Keratinocyte (primary cell): Measurements from ENCODE around the gene MAD1L1.

Experiments
- EZH2 ChIP-seq: IDR thresholded peaks from one replicate; pipeline ENCODE4 v1.6.1; 2012; ENCODE audit warnings: inconsistent platforms, mild to moderate bottlenecking, low read length, moderate library complexity
- TF ChIP-seq, protein P1 (sequence below), 3 experiments: IDR thresholded peaks in 1 of 3; conservative IDR thresholded peaks in 1 of 3; optimal IDR thresholded peaks in 1 of 3; 2 replicates in 2 of 3; 3 replicates in 1 of 3; pipeline versions ENCODE3 to v1.5.1; 2011; ENCODE audit warnings: low read length in 3 of 3, mild to moderate bottlenecking in 3 of 3, moderate library complexity in 2 of 3, control low read depth in 1 of 3, inconsistent platforms in 1 of 3; ENCODE audit not compliant: insufficient read depth in 2 of 3; ENCODE audit errors: extremely low read depth in 1 of 3

DNA sequence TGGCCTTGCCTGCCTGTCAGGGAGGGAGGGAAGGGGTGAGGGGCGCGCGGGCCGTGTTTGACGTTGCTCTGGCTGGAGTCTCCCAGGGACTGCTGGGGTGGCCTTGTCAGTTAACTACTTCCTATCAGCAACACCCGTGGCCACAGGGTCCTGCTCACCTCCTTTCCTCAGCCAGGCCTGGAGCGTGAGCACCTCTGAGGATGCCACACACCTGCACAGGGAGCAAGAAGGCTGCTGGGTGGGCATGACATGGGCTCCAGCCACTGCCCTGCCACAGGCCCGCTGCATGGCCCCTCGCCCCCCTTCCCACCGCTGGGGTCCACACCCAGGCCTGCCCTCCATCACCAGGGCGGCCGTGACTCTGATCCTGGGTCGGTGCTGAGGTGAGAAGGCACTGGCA lies 350.3 kb downstream of the MAD1L1 start:
- TF ChIP-seq, protein P1, sequence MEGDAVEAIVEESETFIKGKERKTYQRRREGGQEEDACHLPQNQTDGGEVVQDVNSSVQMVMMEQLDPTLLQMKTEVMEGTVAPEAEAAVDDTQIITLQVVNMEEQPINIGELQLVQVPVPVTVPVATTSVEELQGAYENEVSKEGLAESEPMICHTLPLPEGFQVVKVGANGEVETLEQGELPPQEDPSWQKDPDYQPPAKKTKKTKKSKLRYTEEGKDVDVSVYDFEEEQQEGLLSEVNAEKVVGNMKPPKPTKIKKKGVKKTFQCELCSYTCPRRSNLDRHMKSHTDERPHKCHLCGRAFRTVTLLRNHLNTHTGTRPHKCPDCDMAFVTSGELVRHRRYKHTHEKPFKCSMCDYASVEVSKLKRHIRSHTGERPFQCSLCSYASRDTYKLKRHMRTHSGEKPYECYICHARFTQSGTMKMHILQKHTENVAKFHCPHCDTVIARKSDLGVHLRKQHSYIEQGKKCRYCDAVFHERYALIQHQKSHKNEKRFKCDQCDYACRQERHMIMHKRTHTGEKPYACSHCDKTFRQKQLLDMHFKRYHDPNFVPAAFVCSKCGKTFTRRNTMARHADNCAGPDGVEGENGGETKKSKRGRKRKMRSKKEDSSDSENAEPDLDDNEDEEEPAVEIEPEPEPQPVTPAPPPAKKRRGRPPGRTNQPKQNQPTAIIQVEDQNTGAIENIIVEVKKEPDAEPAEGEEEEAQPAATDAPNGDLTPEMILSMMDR (optimal IDR thresholded peaks at IDR 0.05 in 1 of 3, IDR thresholded peaks at IDR 0.05 in 1 of 3, conservative IDR thresholded peaks at IDR 0.05 in 1 of 3; ENCODE audit: extremely low read depth in 1 of 3, insufficient read depth in 2 of 3, low read length in 3 of 3) = no peak
- no peak for TF ChIP-seq EZH2
